Hematopoietic multipotent progenitor cell treated with erythropoietin and hydrocortisone succinate and interleukin-3 and kit ligand, for 15 days (in vitro differentiated cells): ENCODE measurements around the gene STEAP3.

ENCODE experiments used
- DNase-seq: peaks from one replicate; pipeline ENCODE4 v3.0.0-alpha.2; 2015; ENCODE audit warnings: low spot score

STEAP3 gene

GRCh38 chr2:119248311-119248710, 24.7 kb downstream of the STEAP3 start:
- no peak for DNase-seq

DNA sequence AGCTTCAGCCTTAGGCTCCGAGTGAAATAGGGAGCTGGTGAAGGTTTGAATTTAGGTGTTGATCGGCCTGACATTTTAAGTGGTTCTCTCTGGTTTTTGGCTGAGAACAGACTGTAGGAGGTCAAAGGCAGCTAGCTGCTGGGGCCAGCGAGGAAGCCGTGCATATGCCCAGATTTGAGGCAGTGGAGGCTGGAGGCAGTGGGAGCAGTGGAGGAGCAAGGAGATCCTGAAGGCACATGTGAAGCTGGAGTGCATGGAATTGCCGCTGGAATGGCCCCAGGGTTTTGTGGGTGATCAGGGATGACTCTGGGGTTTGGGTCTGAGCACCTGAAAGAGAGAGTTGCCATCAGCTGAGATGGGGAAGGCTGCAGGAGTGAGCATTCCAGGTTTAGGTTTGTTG, 25.1 kb downstream of the STEAP3 start:
- no peak for DNase-seq

DNA sequence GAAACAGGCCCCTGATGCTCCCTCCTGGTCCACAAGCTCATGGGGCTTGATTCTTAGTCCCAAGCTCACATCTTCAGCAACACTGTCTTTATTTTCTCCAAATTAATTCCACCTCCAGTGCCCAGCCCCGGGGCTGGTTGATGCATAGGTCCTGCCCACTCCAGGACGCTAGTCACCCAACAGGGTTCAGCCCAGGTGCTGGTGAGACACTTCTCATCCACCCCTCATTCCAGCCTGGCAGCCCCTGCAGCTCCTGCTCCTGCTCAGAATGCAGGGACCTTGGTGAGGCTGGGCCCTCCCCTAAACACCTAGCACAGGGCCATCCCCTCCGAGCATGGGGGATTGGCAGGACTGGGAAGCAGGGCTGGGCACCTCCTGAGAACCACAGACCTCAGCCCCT, 25.7 kb downstream of the STEAP3 start:
- DNase-seq: no peak

DNA sequence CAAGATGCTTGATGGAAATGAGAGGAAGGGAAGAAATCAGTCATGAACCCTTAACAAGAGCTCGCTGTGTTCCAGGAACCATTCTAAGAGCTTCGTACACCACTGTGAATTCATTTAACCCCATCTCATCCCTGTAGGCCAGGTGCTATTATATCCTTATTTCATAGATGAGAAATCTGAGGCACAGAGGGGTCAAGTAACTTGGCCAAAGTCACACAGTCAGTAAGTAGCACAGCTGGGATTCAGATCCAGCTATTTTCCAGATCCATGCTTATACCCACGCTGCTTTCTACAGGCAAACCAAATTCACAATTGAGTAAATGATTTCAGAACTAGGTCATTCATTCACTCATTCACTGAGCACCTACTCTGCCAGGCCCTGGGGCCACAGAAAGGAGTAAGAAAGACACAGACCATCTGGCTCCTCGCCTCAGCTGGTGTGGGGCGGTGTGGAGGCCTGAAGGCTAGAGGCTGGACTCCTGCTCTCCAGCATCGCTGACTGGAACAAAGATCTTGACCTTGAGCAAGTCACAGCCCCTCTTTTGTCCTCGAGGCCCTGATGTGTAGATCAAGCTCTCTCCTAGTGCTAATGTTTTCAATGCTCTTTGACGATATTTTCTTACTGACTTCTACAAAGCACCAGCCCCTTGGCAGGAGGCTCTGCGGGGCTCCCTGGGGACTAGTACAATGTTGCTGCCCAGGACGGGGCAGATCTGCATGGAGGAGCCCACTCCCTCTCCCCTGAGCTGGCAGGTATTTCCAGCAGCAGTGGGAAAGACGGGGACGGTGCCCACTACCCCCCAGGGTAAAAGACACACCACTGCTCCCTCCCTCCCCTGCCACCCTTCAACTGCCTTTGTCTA, 26.5 kb downstream of the STEAP3 start:
- no peak for DNase-seq

- DNase-seq: no peak
Observed at GRCh38 chr2:119250718-119251290, 27.2 kb downstream of the STEAP3 start.

DNA sequence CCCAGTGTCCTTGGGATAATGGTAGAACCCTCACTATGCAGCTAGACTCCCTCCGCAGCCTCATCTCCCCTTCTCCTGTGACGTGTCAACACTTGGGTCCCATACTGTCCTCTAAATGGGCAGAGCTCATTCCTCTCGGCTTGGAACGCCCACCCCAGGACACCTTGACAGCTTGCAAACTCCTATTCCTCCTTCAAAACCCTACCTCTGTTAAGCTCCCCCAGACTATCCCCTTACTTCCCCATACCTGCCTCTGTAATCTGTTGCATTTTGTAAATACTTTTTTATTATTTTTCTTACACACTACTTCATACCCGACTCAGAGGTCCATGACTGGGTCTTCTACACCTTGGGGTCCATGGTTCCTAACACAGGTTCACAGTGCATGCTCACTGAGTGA, 28.0 kb downstream of the STEAP3 start:
- no peak for DNase-seq

GRCh38 chr2:119252186-119253113, 28.8 kb downstream of the STEAP3 start:
- DNase-seq: no peak

GRCh38 chr2:119253114-119253702, 29.6 kb downstream of the STEAP3 start:
- no peak for DNase-seq

DNA sequence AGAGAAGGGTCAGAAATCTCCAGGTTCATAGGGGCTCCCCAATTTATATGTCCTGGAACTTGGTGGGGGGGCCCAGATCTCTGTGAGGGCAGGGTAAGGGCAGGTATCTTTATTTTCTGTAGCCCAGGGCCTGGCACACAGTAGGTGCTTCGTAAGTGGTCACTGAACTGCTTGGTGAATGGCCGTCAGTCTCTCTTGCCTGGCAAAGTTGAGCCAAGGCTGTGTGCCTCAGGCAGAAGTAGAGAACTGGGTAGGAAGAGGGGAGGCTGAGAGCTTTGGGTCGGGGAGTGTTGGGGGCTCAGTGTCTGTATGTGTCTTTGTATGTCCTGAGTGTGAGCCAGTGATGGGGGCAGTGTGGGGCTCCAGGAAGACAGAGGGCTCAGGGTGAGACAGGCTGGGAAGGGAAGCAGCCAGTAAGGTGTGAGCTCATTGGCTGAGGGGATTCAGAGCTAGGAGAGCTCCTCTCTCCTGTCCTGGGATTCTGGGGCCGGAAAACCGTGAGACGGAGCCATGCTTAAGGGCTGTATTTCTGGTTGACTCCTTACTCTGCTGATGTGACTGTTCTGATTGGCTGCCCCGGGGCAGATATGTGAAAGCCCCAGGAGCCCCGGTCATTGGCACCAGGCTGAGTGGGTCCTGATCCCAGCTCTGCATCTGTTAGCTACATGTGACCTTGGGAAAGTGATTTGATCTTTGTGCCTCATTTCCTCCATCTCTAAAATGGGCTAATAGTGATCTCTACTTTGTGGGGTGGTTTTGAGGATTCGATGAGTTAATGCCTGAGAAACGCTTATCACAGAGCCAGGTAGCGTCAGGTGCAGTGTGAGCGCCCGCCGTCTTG, 30.3 kb downstream of the STEAP3 start:
- DNase-seq: no peak

DNA sequence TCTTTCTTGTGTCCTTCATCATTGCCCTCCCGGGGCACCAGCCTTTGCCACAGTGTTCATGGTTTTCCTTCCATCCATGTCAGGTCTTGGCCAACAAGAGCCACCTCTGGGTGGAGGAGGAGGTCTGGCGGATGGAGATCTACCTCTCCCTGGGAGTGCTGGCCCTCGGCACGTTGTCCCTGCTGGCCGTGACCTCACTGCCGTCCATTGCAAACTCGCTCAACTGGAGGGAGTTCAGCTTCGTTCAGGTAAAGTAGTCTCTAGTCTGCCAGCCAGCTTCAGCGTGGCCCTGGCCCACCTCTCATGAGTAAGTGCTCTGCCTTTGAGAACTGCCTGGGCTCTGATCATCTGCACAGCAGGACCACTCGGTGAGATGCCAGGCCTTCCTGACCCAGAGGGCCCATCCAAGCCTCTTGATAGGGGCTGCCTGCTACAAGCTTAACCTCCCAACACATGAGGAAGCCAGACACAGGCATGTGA, 31.0 kb downstream of the STEAP3 start:
- no peak for DNase-seq

GRCh38 chr2:119255760-119256581, 32.3 kb downstream of the STEAP3 start:
- no peak for DNase-seq

DNA sequence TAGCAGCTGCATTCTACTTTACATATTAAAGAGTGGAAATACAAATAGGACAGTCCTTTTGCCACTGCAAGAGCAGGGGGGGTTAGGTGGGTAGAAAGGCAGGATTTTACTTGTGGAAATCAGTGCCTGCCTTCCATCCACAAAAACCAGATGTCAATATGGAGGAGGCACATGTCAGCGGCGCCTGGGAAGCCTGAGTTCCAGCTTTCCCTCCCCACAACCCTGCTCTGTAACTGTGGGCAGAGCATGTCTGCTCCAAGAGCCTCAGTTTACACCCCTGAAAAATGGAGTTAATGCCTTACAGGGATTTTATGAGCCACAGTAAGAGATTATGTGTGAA, 32.9 kb downstream of the STEAP3 start:
- no peak for DNase-seq

DNA sequence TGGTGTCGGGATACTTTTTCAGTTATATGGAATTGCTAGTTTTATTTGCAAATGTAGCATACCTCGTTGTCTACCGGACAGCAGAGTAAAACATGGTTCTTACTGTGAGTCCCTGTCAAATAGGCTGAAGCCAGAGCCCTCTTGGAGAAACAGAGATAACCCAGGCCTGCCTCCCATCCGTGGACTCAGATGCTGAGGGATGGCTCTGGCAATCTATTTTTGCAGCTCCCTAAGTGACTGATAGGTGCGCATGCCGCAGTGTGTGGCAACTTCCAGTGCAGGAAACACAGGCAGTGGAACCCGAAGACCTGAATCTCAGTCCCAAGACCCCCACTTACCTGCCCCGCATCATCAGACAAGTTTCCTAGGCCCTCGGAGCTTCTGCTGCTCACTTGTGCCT, 33.6 kb downstream of the STEAP3 start:
- no peak for DNase-seq

GRCh38 chr2:119259296-119259860, 35.7 kb downstream of the STEAP3 start:
- no peak for DNase-seq

GRCh38 chr2:119260646-119261492, 37.2 kb downstream of the STEAP3 start:
- no peak for DNase-seq

GRCh38 chr2:119261493-119262225, 38.0 kb downstream of the STEAP3 start:
- no peak for DNase-seq

- DNase-seq: no peak
Observed at GRCh38 chr2:119263025-119263424, 39.4 kb downstream of the STEAP3 start.

- DNase-seq: no peak
Observed at GRCh38 chr2:119263656-119264055, 40.0 kb downstream of the STEAP3 start.
